ENCODE results near the gene ASTN2.
A peak's percentile ranks its signal among the peaks of the same experiment; 100 is the strongest.

ASTN2 gene

DNA sequence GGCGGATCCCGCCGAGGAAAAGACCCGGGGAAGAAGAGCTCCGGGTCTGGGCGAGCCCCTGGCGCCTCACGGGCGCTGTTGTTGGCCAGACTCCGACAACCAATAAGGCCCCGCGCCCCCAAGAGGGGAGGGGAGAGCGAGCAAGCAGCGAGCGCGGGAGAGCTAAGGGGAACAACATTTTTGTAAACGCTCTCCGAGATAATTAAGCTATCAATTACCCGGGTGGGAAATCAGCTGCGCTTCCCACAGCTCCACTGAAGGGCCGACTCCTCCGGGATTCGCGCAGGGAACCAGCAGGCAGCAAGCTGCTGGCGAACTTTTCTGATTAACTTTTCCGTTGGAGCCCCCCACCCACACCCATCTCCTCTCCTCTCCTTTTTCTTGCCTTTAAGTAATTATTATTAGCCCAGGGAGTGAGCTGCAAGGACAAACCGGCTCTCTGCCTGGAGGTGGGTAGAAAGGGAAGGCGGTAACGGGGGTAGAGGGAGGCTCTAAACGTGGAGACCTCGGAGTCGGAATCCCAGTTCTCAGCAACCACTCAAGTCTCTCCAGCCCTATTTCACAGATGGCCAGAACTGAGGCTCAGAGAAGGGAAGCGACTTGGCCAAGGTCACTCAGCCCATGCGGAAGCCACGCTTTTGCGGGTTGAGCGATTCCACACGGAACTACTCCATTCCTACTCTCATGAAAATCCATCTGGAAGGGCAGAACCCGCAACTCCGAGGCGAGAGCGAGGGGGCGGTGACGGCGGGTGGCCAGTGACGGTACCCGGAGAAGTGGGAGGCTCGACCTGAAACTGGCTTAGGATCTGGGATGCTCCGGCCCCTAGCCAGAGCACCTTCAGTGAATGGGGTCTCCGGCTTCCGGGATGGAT is 1.3 kb downstream of the ASTN2 start:
- peak; percentile 24 for DNase-seq (ENCODE audit: low spot score)

- DNase-seq (ENCODE audit: low spot score): peak; percentile 18
Measured at GRCh38 chr9:117412841-117413240, 2.0 kb downstream of the ASTN2 start.

DNA sequence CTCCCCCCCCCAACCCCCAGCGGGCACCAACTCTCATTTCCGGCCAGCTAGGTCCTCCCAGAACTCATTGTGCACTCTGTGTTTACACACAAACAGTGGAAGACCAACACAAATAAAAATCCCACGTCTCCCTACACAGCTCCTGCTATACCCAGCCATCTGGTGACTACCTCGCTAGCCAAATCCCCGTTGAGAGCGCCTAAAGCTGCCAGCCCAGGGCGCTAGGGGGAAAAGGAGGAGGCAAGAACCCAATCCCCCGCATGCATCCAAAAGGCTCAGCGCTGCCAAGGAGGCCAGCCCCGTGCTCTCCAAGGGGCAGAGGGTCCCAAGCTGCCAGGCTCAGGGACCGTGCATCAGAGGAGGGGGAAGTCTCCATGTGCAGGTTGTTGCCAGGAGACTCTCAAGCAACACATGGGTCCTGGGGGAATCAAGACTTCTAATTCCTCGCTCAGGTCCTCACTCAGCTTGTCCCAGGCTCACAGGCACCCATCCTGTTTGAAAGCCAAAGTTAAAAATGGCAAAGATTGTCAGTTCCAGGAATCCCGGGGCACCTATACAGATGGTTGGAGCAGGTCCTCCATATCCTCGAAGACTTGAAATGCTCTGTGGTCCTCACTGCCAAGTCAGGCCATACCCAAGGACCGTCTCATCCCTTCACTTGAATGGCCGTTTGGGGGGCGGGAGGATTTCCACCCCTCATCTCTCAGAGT is 2.7 kb downstream of the ASTN2 start:
- no peak for DNase-seq (ENCODE audit: low spot score)

- DNase-seq (ENCODE audit: low spot score): peak; percentile 48
Measured at GRCh38 chr9:117411547-117411946, 3.3 kb downstream of the ASTN2 start.

DNA sequence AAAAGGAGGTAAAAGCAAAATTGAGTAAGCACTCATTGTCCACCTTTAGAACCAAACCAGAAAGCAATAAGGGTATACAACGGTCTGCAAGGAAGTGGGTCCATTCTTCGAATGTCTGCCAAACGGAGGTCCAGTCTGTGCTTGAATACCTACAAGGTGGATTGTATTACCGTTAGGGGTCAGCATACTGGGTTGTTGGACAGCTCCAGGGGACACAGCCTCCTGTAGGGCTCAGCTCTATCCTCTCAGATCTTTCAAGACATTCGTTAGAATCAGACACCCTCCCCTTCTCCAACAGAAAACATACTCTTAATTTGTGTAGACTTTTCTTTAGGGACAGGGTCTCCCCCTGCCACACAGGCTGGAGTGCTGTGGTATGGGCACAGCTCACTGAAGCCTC is 5.5 kb downstream of the ASTN2 start:
- DNase-seq (ENCODE audit: low spot score): no peak

- DNase-seq (ENCODE audit: low spot score): no peak
Measured at GRCh38 chr9:117407436-117408022, 7.3 kb downstream of the ASTN2 start.

DNA sequence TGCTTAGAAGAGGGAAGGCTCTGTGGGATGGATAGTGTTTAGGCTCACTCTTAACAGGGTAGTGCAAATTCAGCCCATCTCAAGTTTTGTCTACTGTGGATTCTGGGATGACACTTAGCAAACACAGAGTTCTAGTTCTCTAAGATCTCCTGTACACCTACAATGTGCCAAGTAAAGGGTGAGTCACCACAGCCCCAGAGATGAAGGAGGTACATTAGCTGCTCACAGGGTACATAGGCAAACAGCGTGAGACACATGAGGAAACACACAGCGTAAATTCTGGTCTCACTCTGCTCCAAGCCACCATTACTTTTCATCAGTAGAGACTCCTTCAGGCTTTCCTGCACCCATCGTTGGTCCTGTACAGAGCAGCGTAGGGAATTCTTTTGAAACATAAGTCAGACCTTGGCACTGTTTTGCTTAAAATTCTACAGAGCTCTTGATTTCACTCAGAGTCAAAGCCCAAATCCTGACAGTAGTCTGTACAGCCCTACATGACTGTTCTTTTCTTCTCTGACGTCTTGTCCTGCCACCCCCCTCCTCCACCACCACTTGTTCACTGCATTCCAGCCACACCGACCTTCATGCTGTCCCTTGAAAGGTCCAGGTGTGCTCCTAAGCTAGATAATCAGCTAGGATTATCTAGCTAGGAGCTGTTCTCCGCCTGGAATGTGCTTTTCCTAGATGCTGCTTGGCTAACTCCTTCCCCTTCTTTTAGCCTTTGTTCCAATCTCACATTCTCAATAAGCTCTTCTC is 8.7 kb downstream of the ASTN2 start:
- no peak for DNase-seq (ENCODE audit: low spot score)

DNA sequence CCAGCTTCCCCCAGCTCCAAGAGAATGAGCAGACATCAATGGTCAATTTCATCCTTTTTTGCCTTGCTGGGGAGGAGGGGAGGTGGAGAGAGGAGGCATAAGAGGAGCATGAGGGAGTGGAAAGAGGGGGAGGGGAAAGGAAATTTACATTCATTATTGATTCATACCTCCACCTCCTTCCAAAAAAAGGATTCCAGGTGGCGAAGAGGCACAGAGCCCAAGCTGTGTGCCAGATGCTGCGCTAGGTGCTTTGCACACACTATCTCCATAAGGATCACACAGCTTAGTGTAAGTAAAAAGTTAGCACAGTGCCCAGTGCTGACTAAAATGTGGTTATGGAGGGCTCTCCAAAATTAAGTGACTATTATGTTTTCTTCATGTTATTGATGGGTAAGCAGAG is 11.0 kb downstream of the ASTN2 start:
- DNase-seq (ENCODE audit: low spot score): no peak

DNA sequence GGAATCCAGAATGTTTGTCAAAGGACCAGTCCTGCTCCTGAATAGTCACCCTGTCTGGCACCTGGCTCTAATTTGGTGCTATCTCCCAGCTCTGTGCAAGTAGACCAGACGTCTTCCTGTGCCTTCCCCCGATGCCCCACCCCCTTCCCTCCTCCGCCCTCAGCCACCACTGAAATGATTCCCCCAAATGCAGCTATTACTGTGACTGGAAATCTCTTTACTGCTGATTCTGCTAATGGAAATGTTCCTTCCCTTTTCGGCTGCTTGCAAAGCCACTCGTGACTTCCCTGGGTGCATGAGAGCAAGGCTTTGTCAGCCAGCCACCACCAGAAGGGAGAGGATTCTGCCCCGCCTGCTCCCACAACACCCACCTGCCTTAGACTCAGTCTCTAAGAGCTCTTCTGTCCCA is 11.4 kb downstream of the ASTN2 start:
- no peak for DNase-seq (ENCODE audit: low spot score)

- no peak for DNase-seq (ENCODE audit: low spot score)
Measured at GRCh38 chr9:117400171-117400570, 14.7 kb downstream of the ASTN2 start.

DNA sequence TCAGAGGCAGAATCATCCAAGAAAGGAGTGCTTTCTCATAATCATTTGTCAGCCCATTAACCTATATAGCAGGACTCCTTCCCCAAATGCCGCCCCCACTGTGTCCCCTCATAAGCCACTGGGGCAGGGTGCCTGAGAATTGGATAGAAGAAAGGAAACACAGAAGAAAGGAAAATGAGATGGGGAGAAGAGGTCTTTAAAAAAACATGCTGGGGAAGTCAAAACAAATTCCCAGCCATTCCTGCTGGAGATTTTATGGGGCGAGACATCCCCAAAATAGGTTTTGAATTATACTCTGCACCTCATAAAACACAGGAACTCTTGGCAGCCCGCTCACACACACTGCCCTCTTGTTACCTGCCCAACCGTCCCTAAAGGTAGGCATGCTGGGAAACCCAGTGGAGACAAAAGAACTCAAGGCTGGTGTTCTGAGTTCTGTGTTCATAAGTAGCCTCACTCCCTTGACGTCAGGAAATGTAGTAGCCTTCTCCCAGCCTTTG is 19.7 kb downstream of the ASTN2 start:
- DNase-seq (ENCODE audit: low spot score): no peak

DNA sequence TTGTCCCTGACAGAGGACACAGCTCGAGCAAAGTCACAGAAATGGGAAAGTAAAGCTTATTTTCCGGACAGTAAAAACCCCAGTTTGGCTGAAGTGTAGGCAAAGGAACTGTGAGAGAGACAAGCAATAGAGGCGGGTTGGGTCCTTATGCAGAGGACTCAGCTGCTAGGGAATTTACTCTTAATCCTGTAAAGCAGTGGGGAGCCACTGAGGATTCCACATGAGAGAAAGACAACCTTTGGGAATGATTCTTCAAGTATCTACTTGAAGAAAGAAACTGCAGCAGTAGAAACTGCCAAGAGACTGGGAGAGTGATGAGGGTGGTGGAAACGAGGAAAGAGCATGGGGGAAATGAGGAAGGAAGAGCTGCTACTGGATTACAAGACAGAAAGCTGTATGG is 20.2 kb downstream of the ASTN2 start:
- DNase-seq (ENCODE audit: low spot score): no peak

- DNase-seq (ENCODE audit: low spot score): no peak
Measured at GRCh38 chr9:117392992-117393391, 21.9 kb downstream of the ASTN2 start.

DNA sequence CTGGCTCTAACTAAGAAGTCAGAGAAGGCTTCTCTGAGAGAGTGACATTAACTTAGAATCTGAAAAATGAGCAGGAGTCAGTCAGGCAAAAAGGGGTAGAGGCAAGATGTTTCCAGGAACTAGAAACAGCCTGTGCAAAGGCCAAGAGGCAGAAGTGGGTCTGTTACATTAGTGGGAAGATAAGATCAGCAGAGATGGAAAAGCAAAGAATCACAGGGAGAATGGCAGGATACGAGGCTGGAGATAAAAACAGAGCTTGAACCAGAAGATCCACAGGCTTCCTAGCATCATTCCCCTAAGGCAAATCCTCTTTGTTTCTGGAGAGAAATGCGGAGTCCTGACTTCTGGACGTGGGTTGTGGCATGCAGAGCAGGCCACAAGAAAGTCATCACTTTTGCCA is 27.4 kb downstream of the ASTN2 start:
- no peak for DNase-seq (ENCODE audit: low spot score)

- DNase-seq (ENCODE audit: low spot score): no peak
Measured at GRCh38 chr9:117379341-117379740, 35.5 kb downstream of the ASTN2 start.

GRCh38 chr9:117377046-117377445 is 37.8 kb downstream of the ASTN2 start:
- no peak for DNase-seq (ENCODE audit: low spot score)

- no peak for DNase-seq (ENCODE audit: low spot score)
Measured at GRCh38 chr9:117375956-117376355, 38.9 kb downstream of the ASTN2 start.

DNA sequence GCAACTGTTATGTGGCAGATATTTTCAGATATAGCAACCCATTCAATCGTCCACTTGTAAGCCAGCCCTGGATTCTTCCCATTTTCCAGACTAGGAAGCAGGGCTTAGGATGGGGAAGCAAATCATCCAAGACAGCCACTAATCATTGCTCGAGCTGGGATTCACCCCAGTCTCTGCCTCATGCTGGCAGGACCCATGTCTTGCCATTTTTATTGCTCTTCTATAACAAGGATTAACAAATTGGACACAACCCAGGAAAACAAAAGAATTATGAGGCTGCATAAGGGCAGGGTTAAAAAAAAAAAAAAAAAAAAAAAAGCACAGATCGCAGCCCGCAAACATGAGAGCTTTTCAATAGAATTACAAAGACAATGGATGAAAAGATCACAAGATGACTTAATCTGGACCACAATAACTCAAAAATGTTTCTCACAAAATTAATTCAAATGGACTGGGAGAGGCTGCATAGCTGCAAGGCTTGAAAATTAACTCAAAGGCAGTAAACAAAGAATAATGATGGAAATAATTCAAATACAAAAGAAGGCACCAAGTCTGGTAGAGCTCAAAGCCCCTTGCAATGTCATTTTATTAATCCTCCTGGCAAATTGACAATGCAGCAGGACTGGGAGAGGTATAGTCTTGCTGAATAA is 40.7 kb downstream of the ASTN2 start:
- DNase-seq (ENCODE audit: low spot score): no peak

GRCh38 chr9:117368684-117369230 is 46.1 kb downstream of the ASTN2 start:
- DNase-seq (ENCODE audit: low spot score): no peak

DNA sequence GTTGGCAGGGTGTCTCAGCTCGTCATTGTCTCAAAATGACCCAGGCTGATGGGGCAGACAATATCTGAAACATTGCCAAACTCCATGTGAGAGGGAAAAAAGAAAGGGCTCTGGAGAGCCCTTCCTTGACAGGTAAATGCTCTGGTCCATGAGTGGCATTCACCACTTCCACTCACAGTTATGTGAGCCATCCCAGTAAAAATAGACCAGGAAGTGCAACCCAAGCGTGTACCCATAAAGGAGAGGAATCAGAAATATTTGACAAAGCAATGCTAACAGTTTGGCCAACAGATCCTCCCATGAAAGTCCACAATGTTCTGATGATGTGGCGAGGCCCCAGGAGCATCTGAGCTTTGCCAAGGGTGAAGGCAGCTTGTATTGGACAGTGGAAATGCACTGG is 49.4 kb downstream of the ASTN2 start:
- no peak for DNase-seq (ENCODE audit: low spot score)

- no peak for DNase-seq (ENCODE audit: low spot score)
Measured at GRCh38 chr9:117363006-117363405, 51.9 kb downstream of the ASTN2 start.

Measured in germinal center (tissue), 1 donor.